MM.1S (cell line): ENCODE results near the gene KREMEN2.

Source experiments
- CTCF ChIP-seq: fragments of 300-600 bp; sonication (generic); IDR thresholded peaks from 2 replicates; pipeline ENCODE4 v1.5.1; 2016; ENCODE audit warnings: antibody characterized with exemption, low read length, mixed read lengths
- EZH2 ChIP-seq: fragments of 300-600 bp; sonication (generic); optimal IDR thresholded peaks from 2 replicates; pipeline ENCODE3; 2017; ENCODE audit warnings: low read depth, mild to moderate bottlenecking, antibody characterized with exemption, low read length, mixed read lengths
- EZH2phosphoT487 ChIP-seq: fragments of 300-600 bp; sonication (generic); IDR thresholded peaks from 2 replicates; pipeline ENCODE4 v1.6.1; 2018; ENCODE audit warnings: antibody characterized with exemption, low read length

- TF ChIP-seq CTCF, result no peak
- no peak for TF ChIP-seq EZH2
- TF ChIP-seq EZH2phosphoT487, result no peak
Measured at GRCh38 chr16:2985893-2986355, 21.8 kb downstream of the KREMEN2 start.
